Measurements from ENCODE around the gene AGBL1. TPM values are rescaled to one million over a fixed set of nuclear protein-coding genes. Genes with fewer than 3 reads are reported as not detected.

AGBL1 gene
- polyA plus RNA-seq, 1 donor (not counting 4 experiments of a cell fraction or from before 2014, with no cell fraction given) = not detected

GRCh38 chr15:86714241-86714640 lies 634.6 kb downstream of the AGBL1 start:
- Histone ChIP-seq H3K9me3 (ENCODE audit: control insufficient read depth, low read depth, low read length) (no peaks in the 10 kb centered on the region), H3K4me2 (ENCODE audit: control insufficient read depth, extremely low read depth, insufficient read depth, low read depth, low read length) (no peak overlapping the region), H3K27ac (ENCODE audit: control insufficient read depth, insufficient read depth, low read length) (no peak overlapping the region), H4K20me1 (ENCODE audit: control insufficient read depth, extremely low read depth, insufficient read depth, low read length) (no peaks in the 10 kb centered on the region), H3K9ac (ENCODE audit: control insufficient read depth, extremely low read depth, insufficient read depth, low read length) (no peak overlapping the region), H3K36me3 (ENCODE audit: control insufficient read depth in 2 of 2, extremely low read depth in 1 of 2, insufficient read depth in 2 of 2, low read length in 2 of 2) (no peaks in the 10 kb centered on the region), H3K4me3 (ENCODE audit: control insufficient read depth in 2 of 3, extremely low read depth in 1 of 3, insufficient read depth in 2 of 3, low read depth in 1 of 3, low read length in 3 of 3) (no peak overlapping the region), H3K27me3 (ENCODE audit: control insufficient read depth, extremely low read depth, insufficient read depth, low read length) (no peaks in the 10 kb centered on the region), H3K79me2 (ENCODE audit: control insufficient read depth, insufficient read depth, low read length) (no peaks in the 10 kb centered on the region), H3K4me1 (ENCODE audit: control insufficient read depth, extremely low read depth, insufficient read depth, low read length) (no peaks in the 10 kb centered on the region), H3K9me1 (ENCODE audit: control insufficient read depth, extremely low read depth, insufficient read depth, low read length) (no peaks in the 10 kb centered on the region), H2AFZ (ENCODE audit: control insufficient read depth, low read length) (no peak overlapping the region)
- FAIRE-seq (no peak), DNase-seq (ENCODE audit: low read depth, low spot score) (no peak)
- TF ChIP-seq EZH2 (IDR thresholded peaks at IDR 0.05; ENCODE audit: low read length) = no peak
- TF ChIP-seq CTCF (optimal IDR thresholded peaks at IDR 0.05 in 1 of 3, IDR thresholded peaks at IDR 0.05 in 1 of 3, conservative IDR thresholded peaks at IDR 0.05 in 1 of 3; ENCODE audit: extremely low read depth in 1 of 3, insufficient read depth in 2 of 3, low read length in 3 of 3) = no peak
- dilution Hi-C loops (cut with MboI; ENCODE audit: extremely low pct_ligation_motif_present, low sequenced_read_pairs) = no loop called here

- Histone ChIP-seq H3K36me3 (ENCODE audit: control insufficient read depth in 2 of 2, extremely low read depth in 1 of 2, insufficient read depth in 2 of 2, low read length in 2 of 2) (no peaks in the 10 kb centered on the region), H3K4me3 (ENCODE audit: control insufficient read depth in 2 of 3, extremely low read depth in 1 of 3, insufficient read depth in 2 of 3, low read depth in 1 of 3, low read length in 3 of 3) (no peak overlapping the region), H3K9ac (ENCODE audit: control insufficient read depth, extremely low read depth, insufficient read depth, low read length) (no peak overlapping the region), H2AFZ (ENCODE audit: control insufficient read depth, low read length) (no peak overlapping the region), H3K27ac (ENCODE audit: control insufficient read depth, insufficient read depth, low read length) (no peak overlapping the region), H4K20me1 (ENCODE audit: control insufficient read depth, extremely low read depth, insufficient read depth, low read length) (no peaks in the 10 kb centered on the region), H3K79me2 (ENCODE audit: control insufficient read depth, insufficient read depth, low read length) (no peaks in the 10 kb centered on the region), H3K27me3 (ENCODE audit: control insufficient read depth, extremely low read depth, insufficient read depth, low read length) (no peaks in the 10 kb centered on the region), H3K4me2 (ENCODE audit: control insufficient read depth, extremely low read depth, insufficient read depth, low read depth, low read length) (no peak overlapping the region), H3K9me1 (ENCODE audit: control insufficient read depth, extremely low read depth, insufficient read depth, low read length) (no peaks in the 10 kb centered on the region), H3K9me3 (ENCODE audit: control insufficient read depth, low read depth, low read length) (no peaks in the 10 kb centered on the region), H3K4me1 (ENCODE audit: control insufficient read depth, extremely low read depth, insufficient read depth, low read length) (no peaks in the 10 kb centered on the region)
- no peak for DNase-seq (ENCODE audit: low read depth, low spot score)
- dilution Hi-C loops (cut with MboI; ENCODE audit: extremely low pct_ligation_motif_present, low sequenced_read_pairs) = no loop called here
- FAIRE-seq = no peak
- TF ChIP-seq CTCF (optimal IDR thresholded peaks at IDR 0.05 in 1 of 3, IDR thresholded peaks at IDR 0.05 in 1 of 3, conservative IDR thresholded peaks at IDR 0.05 in 1 of 3; ENCODE audit: extremely low read depth in 1 of 3, insufficient read depth in 2 of 3, low read length in 3 of 3) (no peak), EZH2 (IDR thresholded peaks at IDR 0.05; ENCODE audit: low read length) (no peak)
Observed at GRCh38 chr15:86725628-86726027, 646.0 kb downstream of the AGBL1 start.
